Dedifferentiated amniotic fluid mesenchymal stem cell (primary cell): ENCODE results near the gene KDM4F.

Source experiments
- DNase-seq: peaks from one replicate; pipeline ENCODE4 v3.0.0-alpha.2; 2016; ENCODE audit errors: extremely low spot score

KDM4F gene

GRCh38 chr11:95065336-95065735 is 16.1 kb downstream of the KDM4F start:
- DNase-seq = no peak

GRCh38 chr11:95066716-95067038 is 17.5 kb downstream of the KDM4F start, which contains the start of gene SRSF8:
Gene SRSF8 (plus strand): TSS chr11:95066919. CDS start chr11:95067227, 308 bp downstream.
- no peak for DNase-seq

- DNase-seq = peak; percentile 79
Observed at GRCh38 chr11:95067039-95067840, 18.0 kb downstream of the KDM4F start.

- peak; percentile 67 for DNase-seq
Observed at GRCh38 chr11:95067841-95068219, 18.6 kb downstream of the KDM4F start.

GRCh38 chr11:95068549-95068948 is 19.3 kb downstream of the KDM4F start:
- DNase-seq = peak; percentile 93

GRCh38 chr11:95070471-95070870 is 21.2 kb downstream of the KDM4F start:
- DNase-seq = no peak

- DNase-seq = no peak
Observed at GRCh38 chr11:95072948-95073347, 23.7 kb downstream of the KDM4F start.

GRCh38 chr11:95074792-95075563 is 25.8 kb downstream of the KDM4F start:
- no peak for DNase-seq

GRCh38 chr11:95076416-95076815 is 27.2 kb downstream of the KDM4F start:
- DNase-seq = peak; percentile 64

- no peak for DNase-seq
Observed at GRCh38 chr11:95076981-95077380, 27.8 kb downstream of the KDM4F start.

GRCh38 chr11:95078526-95078925 is 29.3 kb downstream of the KDM4F start:
- no peak for DNase-seq

GRCh38 chr11:95081010-95081409 is 31.8 kb downstream of the KDM4F start:
- no peak for DNase-seq

- DNase-seq = no peak
Observed at GRCh38 chr11:95081412-95081811, 32.2 kb downstream of the KDM4F start.

GRCh38 chr11:95082576-95083001 is 33.4 kb downstream of the KDM4F start:
- no peak for DNase-seq

- no peak for DNase-seq
Observed at GRCh38 chr11:95084509-95084908, 35.3 kb downstream of the KDM4F start.

GRCh38 chr11:95085117-95085816 is 36.0 kb downstream of the KDM4F start:
- DNase-seq = no peak

- DNase-seq = no peak
Observed at GRCh38 chr11:95086151-95086550, 36.9 kb downstream of the KDM4F start.

- no peak for DNase-seq
Observed at GRCh38 chr11:95086836-95087570, 37.8 kb downstream of the KDM4F start.

GRCh38 chr11:95088946-95089619 is 39.9 kb downstream of the KDM4F start:
- DNase-seq = peak; percentile 24

GRCh38 chr11:95089620-95090542 is 40.7 kb downstream of the KDM4F start, which contains the start of gene ENDOD1:
Gene ENDOD1 (plus strand): TSS chr11:95089846. CDS start chr11:95089928, 82 bp downstream.
- DNase-seq = peak; percentile 78
